ENCODE results near the gene IRX4. TPM values are rescaled to one million over a fixed set of nuclear protein-coding genes. Genes with fewer than 3 reads are reported as not detected.

The IRX4 gene
- total and polyA plus RNA-seq, 9 donors = 0.13 to 3.4 (median 0.48) TPM

DNA sequence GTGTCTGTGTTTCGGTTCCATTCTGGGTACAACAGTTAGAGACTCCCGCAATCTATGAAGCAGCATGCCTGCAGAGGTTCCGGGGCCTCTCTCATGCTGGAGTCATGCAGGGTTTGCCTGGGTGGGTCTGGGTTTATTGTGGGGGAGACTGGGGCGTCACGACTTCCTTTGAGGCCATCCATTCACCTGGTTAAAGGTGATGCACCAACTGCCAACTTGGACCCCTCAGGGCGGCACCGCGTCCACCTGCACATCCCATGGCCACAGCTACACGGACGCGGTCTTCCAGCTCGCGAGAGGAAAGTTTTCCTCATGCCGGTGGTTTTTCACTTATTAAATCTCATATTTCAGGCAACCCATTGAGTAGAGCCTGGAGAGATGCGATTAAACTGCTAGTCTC, 30.9 kb upstream of the IRX4 start:
- Histone ChIP-seq H3K9me3 (replicated peaks; ENCODE audit: control insufficient read depth, low read depth, low read length) (no peaks in the 10 kb centered on the region), H3K36me3 (ENCODE audit: control insufficient read depth, insufficient read depth, low read length) (no peaks in the 10 kb centered on the region), H3K4me1 (ENCODE audit: control insufficient read depth, insufficient read depth, low read length) (no peaks in the 10 kb centered on the region), H3K27me3 (ENCODE audit: control insufficient read depth, insufficient read depth, low read length) (peaks cover 1% of the 10 kb centered on the region), H3K27ac (ENCODE audit: low read length) (no peak overlapping the region), H3K4me3 (ENCODE audit: low read length) (no peak overlapping the region)
- 62% methylated on average over 4 of the region's 15 CpGs for WGBS (ENCODE audit: insufficient coverage)
- DNase-seq = no peak

DNA sequence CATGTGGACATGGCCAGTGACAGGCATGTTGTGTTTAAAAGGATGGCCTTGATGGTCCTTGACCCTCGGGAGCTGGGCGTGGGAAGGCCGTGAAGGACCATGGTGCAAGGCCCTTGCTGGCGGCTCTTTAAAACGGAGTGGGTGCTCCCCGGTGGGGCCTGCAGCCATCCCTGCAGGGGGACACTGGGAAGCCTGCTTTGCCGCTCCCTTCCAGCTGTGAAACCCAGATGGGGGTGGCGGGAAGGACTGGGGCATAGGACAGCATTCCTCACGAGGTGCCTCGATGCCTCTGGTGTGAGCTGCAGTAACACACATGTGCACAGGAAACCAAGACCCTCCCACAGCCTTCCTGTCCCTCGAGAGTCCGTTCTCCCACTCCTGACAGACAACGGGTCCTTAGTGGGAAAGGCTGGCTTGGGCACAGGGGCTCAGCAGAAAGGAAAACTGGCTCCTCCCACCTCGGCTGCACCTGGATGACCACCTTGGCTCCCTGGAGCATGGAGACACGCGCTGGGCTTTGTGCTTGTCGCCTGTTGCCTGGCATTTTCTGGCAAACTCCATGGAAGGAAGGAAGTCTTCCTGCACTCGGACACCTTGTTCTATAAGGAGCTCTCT, 30.3 kb upstream of the IRX4 start:
- Histone ChIP-seq H3K9me3 (replicated peaks; ENCODE audit: control insufficient read depth, low read depth, low read length) (no peaks in the 10 kb centered on the region), H3K4me3 (ENCODE audit: low read length) (no peak overlapping the region), H3K27me3 (ENCODE audit: control insufficient read depth, insufficient read depth, low read length) (no peaks in the 10 kb centered on the region), H3K4me1 (ENCODE audit: control insufficient read depth, insufficient read depth, low read length) (no peaks in the 10 kb centered on the region), H3K27ac (ENCODE audit: low read length) (no peak overlapping the region), H3K36me3 (ENCODE audit: control insufficient read depth, insufficient read depth, low read length) (no peaks in the 10 kb centered on the region)
- no peak for DNase-seq
- 86% methylated on average over 14 of the region's 18 CpGs for WGBS (ENCODE audit: insufficient coverage)

DNA sequence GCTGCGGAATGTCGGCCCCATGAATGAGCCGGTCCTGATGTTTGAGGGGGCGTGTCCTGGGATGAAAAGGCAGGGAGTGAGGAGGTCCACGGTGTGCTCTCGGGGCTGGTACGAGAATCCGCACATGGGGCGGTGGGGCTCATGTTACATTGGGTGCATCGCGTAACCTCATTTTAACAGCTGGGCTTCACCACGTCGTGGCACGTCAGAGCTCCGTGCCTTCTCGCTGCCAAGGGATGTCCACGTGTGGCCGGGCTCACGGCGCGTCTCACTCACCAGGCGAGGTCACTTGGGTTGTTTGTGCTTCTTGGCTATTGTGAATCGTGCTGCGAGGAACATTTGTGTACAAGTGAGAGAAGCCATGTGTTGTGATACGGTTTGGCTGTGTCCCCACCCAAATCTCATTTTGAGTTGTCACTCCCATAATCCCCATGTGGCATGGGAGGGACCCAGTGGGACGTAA, 29.1 kb upstream of the IRX4 start:
- no peaks in the 10 kb centered on the region for H3K36me3 ChIP-seq (ENCODE audit: control insufficient read depth, insufficient read depth, low read length)
- 89% methylated on average over 22 of the region's 26 CpGs for whole genome bisulfite sequencing (ENCODE audit: insufficient coverage)
- H3K4me3 ChIP-seq (ENCODE audit: low read length) = no peak overlapping the region
- H3K9me3 ChIP-seq (replicated peaks; ENCODE audit: control insufficient read depth, low read depth, low read length) = no peaks in the 10 kb centered on the region
- DNase-seq = no peak
- H3K27ac ChIP-seq (ENCODE audit: low read length) = no peak overlapping the region
- H3K27me3 ChIP-seq (ENCODE audit: control insufficient read depth, insufficient read depth, low read length) = no peaks in the 10 kb centered on the region
- H3K4me1 ChIP-seq (ENCODE audit: control insufficient read depth, insufficient read depth, low read length) = no peaks in the 10 kb centered on the region

DNA sequence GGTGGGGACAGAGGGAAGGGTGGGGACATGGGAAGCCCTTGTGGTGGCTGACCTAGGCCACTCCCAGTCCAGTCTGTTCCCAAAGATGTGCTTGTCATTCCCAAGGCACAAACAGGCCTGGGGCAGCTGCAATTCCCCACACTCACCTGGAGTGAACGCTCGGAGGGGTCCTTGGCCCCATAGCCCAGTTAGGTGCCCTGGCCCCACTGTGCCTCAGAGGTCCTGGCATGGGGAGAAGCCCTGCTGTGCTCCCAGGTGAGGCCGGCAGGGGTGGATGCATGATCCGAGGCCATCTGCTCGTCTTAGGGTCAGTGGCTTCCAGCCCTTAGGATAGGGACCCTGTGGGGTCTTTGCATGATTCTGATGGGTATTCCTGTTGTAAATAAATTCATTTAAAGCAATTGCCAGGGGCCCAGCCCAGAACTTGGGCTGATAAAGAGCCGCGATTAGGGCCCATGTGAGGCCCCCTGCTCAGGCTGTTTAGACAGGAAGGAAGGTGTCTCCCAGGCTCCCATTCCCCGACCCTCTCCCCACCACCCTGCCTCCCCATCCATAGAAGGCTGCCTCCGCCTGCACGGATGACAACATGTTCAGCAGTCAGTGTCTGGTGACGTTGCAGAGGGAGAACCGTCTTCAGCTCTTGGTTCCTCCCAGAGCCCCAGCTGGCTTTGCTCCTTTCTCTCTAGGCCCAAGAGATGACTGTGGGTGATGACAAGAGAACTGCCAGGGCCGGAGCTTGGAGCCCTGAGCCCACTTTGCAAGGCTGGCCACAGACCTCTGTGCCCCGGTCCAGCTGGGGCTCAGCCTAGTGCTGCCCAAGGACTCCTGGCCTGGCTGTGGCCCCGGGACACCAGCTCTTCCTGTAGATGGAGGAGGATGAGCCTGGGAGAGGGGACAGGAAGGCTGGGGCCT, 28.4 kb upstream of the IRX4 start:
- Histone ChIP-seq H3K9me3 (replicated peaks; ENCODE audit: control insufficient read depth, low read depth, low read length) (no peaks in the 10 kb centered on the region), H3K4me1 (ENCODE audit: control insufficient read depth, insufficient read depth, low read length) (no peaks in the 10 kb centered on the region), H3K36me3 (ENCODE audit: control insufficient read depth, insufficient read depth, low read length) (no peaks in the 10 kb centered on the region), H3K4me3 (ENCODE audit: low read length) (no peak overlapping the region), H3K27me3 (ENCODE audit: control insufficient read depth, insufficient read depth, low read length) (no peaks in the 10 kb centered on the region), H3K27ac (ENCODE audit: low read length) (no peak overlapping the region)
- DNase-seq = no peak
- 71% methylated on average over 9 of the region's 15 CpGs for WGBS (ENCODE audit: insufficient coverage)

DNA sequence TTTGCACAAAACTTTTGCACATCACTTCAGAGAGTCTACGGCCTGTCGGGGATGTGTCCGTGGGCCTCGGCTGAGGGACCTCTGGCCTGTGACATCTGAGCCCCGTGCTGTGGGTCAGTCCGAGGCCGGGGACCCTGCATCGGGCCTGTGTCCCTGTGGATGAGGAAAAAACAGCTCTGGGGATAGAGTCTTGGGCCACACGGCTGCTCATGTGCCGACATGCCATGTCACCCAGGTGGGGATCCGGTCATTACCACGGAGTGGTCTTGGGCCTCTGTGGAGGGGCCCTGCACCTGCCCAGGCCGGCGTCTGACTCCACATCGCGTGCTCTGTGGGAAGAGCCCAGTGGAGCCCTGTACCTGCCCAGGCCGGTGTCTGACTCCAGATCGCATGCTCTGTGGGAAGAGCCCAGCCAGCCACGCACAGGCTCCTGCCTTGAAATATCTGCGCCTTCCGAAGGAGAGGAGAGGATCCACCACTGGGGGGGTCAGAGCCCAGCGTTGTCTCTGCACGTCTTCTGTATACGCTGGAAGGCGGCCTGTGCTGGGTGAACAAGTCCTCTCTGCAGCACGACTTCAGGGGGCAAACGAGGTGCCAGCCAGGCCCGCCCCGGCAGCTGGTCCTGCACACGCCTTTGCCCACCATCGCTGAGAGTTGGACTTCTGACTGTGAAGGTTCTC, 27.5 kb upstream of the IRX4 start:
- Histone ChIP-seq H3K27me3 (ENCODE audit: control insufficient read depth, insufficient read depth, low read length) (no peaks in the 10 kb centered on the region), H3K36me3 (ENCODE audit: control insufficient read depth, insufficient read depth, low read length) (no peaks in the 10 kb centered on the region), H3K27ac (ENCODE audit: low read length) (no peak overlapping the region), H3K4me3 (ENCODE audit: low read length) (no peak overlapping the region), H3K4me1 (ENCODE audit: control insufficient read depth, insufficient read depth, low read length) (no peaks in the 10 kb centered on the region), H3K9me3 (replicated peaks; ENCODE audit: control insufficient read depth, low read depth, low read length) (peaks cover 4% of the 10 kb centered on the region)
- DNase-seq = no peak
- WGBS (ENCODE audit: insufficient coverage) = 85% methylated on average over 29 of the region's 31 CpGs

DNA sequence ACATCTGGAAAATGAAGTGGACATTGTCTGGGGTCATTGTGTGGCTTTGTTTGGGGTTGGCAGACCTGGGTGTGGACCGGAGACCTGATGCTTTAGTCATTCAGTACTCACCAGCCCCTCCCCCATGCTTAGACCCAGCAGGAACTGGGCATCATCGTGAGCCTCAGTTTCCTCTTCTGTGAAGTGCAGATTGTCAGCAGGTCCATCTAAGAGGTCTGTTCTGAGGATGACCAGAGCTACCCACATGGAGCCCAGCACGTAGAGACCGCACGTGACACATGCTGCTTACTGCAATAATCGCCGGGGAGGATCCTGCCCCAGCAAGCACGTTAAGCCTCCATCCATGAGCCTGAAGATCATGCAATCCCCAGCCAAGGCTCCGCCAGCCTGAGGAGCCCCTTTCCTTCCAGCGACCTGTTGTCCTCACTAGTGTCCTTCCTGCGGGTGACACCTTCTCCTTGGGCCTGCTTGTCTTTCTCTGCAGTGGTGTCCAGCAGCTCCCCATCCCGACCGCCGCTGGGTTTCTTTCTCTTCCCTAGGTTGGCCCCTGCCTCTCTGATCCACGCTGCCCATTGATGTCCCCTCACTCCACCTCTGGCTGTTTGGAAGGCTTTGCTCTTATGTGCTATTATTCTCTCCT, 26.7 kb upstream of the IRX4 start:
- Histone ChIP-seq H3K27me3 (ENCODE audit: control insufficient read depth, insufficient read depth, low read length) (peaks cover 2% of the 10 kb centered on the region), H3K27ac (ENCODE audit: low read length) (no peak overlapping the region), H3K9me3 (replicated peaks; ENCODE audit: control insufficient read depth, low read depth, low read length) (peaks cover 8% of the 10 kb centered on the region), H3K4me3 (ENCODE audit: low read length) (no peak overlapping the region), H3K4me1 (ENCODE audit: control insufficient read depth, insufficient read depth, low read length) (no peaks in the 10 kb centered on the region), H3K36me3 (ENCODE audit: control insufficient read depth, insufficient read depth, low read length) (no peaks in the 10 kb centered on the region)
- WGBS (ENCODE audit: insufficient coverage) = 88% methylated on average over 13 of the region's 15 CpGs
- no peak for DNase-seq

DNA sequence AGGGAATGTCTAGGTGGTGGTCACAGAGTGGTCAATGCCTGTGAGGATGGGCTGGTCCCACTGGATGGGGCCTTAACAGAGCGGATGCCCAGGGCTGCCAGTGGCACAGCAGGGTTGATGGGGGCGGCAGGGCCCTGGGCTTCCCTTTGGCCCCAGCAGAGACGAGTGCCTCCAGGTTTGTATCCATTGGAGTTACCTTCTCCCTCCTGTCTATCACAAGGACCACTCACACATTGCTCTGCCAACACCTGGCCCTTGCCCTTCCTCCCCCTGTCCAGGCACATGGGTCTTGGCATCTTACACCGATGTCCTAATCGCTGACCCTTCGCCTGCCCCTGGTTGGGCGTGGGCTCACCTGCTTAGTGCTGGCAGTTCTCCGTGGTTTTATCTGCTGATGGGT, 26.2 kb upstream of the IRX4 start:
- Histone ChIP-seq H3K4me3 (ENCODE audit: low read length) (no peak overlapping the region), H3K9me3 (replicated peaks; ENCODE audit: control insufficient read depth, low read depth, low read length) (peaks cover 11% of the 10 kb centered on the region), H3K36me3 (ENCODE audit: control insufficient read depth, insufficient read depth, low read length) (no peaks in the 10 kb centered on the region), H3K27ac (ENCODE audit: low read length) (no peak overlapping the region), H3K27me3 (ENCODE audit: control insufficient read depth, insufficient read depth, low read length) (peaks cover 2% of the 10 kb centered on the region), H3K4me1 (ENCODE audit: control insufficient read depth, insufficient read depth, low read length) (no peaks in the 10 kb centered on the region)
- WGBS (ENCODE audit: insufficient coverage) = 72% methylated on average over 2 of the region's 8 CpGs
- DNase-seq = no peak

DNA sequence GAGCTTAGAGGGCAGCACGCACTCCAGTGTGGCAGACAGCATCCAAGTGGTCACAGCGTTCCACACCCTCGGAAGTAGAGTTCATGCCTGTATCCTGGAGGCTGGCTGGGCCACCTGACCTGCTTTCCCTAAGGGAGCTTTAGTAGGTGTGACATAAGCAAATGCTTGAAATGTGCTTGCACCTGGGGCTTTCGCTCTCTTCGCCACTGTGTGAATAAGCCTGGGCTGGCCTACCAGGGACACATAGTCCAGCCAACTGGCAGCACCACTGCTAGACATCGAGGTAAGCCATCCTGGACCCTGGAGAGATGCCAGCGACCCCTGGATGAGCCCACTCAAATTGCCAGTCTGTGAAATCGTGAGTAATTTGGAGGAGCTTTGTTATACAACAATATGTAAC, 24.9 kb upstream of the IRX4 start:
- DNase-seq = no peak
- no peaks in the 10 kb centered on the region for H3K36me3 ChIP-seq (ENCODE audit: control insufficient read depth, insufficient read depth, low read length)

DNA sequence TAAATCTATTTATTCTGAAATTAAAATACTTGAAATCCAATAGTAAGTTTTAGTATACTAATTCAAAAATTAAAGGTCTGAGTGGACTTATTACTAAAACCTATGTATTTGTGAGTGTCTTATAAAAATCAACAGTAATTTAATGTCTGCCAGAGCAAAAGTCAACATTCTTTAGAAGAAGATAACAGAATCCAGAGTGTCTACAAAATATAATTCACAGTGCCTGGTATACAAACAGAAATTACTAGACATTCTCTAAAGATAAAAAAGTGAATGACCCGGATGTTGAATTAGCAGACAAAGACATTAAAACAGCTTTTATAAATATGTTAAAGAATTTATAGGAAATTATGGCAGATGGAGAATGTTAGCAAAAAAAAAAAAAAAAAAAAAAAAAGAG, 22.4 kb upstream of the IRX4 start:
- peaks cover 16% of the 10 kb centered on the region for H3K9me3 ChIP-seq (replicated peaks; ENCODE audit: control insufficient read depth, low read depth, low read length)
- no peaks in the 10 kb centered on the region for H3K4me1 ChIP-seq (ENCODE audit: control insufficient read depth, insufficient read depth, low read length)
- no peaks in the 10 kb centered on the region for H3K36me3 ChIP-seq (ENCODE audit: control insufficient read depth, insufficient read depth, low read length)
- H3K27me3 ChIP-seq (ENCODE audit: control insufficient read depth, insufficient read depth, low read length) = peaks cover 7% of the 10 kb centered on the region
- H3K4me3 ChIP-seq (ENCODE audit: low read length) = no peak overlapping the region
- H3K27ac ChIP-seq (ENCODE audit: low read length) = no peak overlapping the region
- no CpG with 5 or more reads among the region's 1 CpG for WGBS (ENCODE audit: insufficient coverage)
- no peak for DNase-seq

More for the DNA sequence above, 24.9 kb upstream of the IRX4 start:
- Histone ChIP-seq H3K27ac (ENCODE audit: low read length) (no peak overlapping the region), H3K9me3 (replicated peaks; ENCODE audit: control insufficient read depth, low read depth, low read length) (peaks cover 11% of the 10 kb centered on the region), H3K4me3 (ENCODE audit: low read length) (no peak overlapping the region), H3K4me1 (ENCODE audit: control insufficient read depth, insufficient read depth, low read length) (no peaks in the 10 kb centered on the region), H3K27me3 (ENCODE audit: control insufficient read depth, insufficient read depth, low read length) (peaks cover 2% of the 10 kb centered on the region)
- 73% methylated on average over 5 of the region's 8 CpGs for WGBS (ENCODE audit: insufficient coverage)

DNA sequence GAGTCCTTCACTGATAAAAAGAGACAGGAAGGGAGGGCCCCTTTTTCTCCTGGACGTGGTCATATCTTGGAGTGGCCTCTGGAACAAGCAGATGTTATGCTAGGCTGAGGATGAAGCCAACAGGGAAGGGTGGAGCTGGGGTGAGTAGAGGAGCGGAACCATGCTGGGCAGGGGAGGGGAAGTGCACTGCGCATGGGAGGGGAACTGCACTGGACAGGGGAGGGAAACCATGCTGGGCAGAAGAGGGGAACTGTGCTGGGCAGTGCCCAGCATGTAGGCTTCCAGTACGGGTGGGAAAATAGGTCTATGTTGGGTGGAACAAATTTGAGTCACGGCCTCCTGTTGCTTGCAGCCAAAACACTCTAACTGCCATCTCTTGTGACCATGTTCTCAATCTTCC, 19.3 kb upstream of the IRX4 start:
- WGBS (ENCODE audit: insufficient coverage) = 87% methylated on average over 3 of the region's 5 CpGs
- H3K27ac ChIP-seq (ENCODE audit: low read length) = no peak overlapping the region
- H3K27me3 ChIP-seq (ENCODE audit: control insufficient read depth, insufficient read depth, low read length) = peaks cover 19% of the 10 kb centered on the region
- peaks cover 16% of the 10 kb centered on the region for H3K9me3 ChIP-seq (replicated peaks; ENCODE audit: control insufficient read depth, low read depth, low read length)
- no peaks in the 10 kb centered on the region for H3K36me3 ChIP-seq (ENCODE audit: control insufficient read depth, insufficient read depth, low read length)
- H3K4me1 ChIP-seq (ENCODE audit: control insufficient read depth, insufficient read depth, low read length) = no peaks in the 10 kb centered on the region
- DNase-seq = no peak
- H3K4me3 ChIP-seq (ENCODE audit: low read length) = no peak overlapping the region

All from muscle of leg (tissue), 11 donors.